Measurements from ENCODE around the gene TMEM119.

TMEM119 gene, protein sequence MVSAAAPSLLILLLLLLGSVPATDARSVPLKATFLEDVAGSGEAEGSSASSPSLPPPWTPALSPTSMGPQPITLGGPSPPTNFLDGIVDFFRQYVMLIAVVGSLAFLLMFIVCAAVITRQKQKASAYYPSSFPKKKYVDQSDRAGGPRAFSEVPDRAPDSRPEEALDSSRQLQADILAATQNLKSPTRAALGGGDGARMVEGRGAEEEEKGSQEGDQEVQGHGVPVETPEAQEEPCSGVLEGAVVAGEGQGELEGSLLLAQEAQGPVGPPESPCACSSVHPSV

GRCh38 chr12:108597559-108598471, at the start of gene TMEM119:
TSS of gene TMEM119 (minus strand) at chr12:108598084. CDS start at chr12:108592383, 5,701 bp downstream.
- no peak for DNase-seq (ENCODE audit: low read depth)

- no peak for DNase-seq (ENCODE audit: low read depth)
Measured at GRCh38 chr12:108646600-108647579, 49.0 kb upstream of the TMEM119 start.

DNA sequence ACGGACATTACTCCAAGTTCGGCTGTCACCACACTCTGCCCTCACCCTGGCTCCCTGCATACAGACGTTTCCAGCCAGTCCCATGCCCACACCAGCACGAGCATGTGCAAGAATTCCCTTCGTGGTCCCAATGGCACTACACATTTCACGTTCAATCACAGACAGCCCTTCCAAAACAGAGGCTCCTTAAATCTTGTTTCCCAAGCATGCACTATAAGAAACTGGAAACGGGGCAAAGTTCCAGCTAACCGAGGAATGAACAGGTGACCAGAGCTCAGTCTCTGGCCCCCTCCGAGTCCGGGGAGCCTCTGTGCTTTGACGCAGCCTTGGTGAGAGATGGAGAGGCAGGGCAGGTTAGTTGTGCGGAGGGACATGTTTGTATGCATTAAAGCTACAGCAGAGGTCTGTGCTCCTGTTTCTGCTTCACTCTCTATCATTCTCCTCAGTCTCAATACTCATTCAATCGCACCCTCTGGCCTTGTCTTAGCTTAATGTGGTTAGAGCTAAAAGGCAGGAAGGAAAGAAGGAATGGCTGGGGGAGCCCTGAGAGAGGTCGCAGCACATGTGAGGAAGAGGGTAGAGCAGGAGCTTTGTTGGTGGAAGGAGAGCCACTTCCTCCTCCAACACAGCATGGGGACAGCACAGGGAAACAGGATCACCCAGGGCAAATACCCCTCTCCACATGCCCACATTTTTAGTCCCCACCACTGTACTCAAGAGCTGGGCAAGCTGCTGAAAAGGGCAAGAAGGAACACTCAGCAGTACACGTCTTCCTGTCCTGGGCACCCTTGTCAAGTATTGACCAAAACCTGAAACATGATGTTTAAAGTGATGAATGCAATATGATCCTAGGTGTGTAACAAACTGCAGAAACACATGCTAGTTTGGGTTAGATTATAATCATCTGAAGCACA, 48.1 kb upstream of the TMEM119 start:
- no peak for DNase-seq (ENCODE audit: low read depth)

DNA sequence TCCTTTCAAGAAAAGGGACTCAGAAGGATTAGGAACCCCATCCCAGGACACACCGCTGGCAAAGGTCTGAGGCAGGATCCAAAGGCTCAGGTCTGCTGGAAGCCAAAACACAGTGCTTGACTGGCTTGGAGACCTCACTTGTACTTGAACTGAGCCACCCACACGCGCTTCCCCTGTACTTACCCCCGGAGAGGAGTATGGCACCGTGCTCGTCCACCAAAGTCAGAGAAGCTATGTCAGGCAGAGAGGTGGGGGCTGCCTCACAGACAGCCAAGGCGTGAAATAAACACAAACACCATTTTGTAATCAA, 46.9 kb upstream of the TMEM119 start:
- no peak for DNase-seq (ENCODE audit: low read depth)

- DNase-seq (ENCODE audit: low read depth) = no peak
Measured at GRCh38 chr12:108643941-108644810, 46.3 kb upstream of the TMEM119 start.

GRCh38 chr12:108642899-108643654, 45.2 kb upstream of the TMEM119 start:
- DNase-seq (ENCODE audit: low read depth) = no peak

DNA sequence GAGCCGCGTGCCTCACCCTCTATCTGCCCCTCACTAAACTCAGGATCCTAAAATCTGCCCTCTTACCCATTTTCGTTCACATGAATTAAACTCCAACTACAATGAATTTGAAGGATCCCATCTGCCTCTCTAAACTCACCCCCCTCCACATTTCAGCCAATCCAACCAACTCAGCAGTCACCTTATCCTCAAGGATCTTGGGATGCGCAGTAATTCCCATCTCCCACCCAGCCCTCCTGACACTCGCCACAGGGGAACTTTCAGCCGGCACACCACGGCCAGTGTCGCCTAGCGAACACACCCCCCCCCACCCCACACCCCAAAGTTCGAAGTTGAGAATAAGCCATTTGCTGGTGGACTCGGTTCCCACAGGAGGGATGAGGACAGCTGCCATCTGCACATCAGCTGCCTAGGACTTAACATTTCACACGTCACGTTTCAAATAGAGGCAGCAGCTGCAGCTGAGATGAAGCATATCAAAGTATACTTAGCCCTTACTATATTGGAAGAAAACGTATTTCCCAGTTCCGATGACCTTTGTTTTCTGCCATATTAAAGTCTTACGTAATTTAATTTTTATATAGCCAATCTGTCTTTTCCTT, 44.5 kb upstream of the TMEM119 start:
- no peak for DNase-seq (ENCODE audit: low read depth)

DNA sequence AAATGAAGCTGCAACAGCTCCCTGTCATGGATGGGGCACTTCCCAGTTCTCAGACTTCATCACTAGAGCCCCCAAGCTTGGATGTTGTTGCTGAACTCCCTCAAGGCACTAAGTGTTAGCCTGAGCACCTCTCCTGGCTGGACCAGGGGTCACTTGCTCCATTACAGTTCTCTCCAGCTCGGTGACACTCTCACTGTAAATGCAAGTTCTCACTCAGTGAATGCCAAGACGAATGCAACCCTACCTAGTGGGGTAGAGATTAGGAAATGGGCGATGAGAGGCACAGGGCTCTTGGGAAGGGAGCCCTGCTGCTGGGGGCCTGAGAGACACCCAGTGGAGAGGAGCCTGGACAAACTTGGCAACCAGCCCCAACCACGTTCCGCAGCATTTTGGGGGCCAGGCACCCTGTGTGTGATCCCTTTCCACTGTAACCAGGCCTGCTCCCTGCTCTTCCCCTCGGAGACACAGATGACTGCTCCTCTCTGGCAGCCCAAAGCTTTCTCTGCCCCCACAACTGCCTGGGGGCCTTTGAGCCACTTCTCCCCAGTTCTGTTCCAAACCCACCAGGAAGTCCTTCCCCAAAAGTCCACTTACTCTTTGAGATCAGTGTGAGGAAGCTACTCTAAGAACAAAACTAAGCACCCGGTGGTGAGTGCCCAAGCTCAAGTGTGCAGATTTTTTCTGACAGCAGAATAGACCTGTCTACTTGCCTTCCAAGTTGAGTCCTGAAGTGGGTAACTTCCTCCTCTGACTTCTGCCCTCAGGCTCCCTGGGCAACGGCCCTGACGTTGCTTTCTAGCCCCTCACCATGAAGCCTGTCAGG, 43.8 kb upstream of the TMEM119 start:
- DNase-seq (ENCODE audit: low read depth) = no peak

DNA sequence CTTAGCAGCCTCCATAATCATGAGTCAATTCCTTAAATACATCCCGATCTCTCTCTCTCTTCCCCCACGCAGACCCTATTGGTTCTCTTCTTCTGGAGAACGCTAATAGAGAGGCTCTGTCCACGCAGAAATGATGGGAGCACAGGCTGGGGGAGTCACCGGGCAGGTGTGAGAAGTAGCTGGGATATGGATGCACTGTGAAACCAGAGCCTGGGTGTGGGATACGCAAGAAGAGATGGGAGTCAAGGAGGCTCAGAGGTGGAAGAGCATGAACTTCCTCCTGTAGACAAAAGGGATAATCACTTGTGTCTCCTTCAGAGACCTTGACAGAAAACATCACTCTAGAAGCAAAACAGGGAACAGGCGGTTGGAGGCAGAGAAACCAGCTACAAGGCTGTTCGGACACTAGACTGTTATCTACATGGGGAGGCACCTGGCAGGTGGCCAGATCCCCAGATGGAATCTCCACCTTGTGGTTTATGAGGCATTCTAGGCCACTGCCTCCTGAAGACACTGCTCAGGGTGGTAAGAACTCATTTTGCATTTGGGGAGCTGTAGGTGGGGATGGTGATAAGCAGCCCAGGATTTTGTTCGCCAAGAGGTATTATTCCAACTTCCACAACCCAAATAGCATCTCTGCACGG, 43.0 kb upstream of the TMEM119 start:
- DNase-seq (ENCODE audit: low read depth) = no peak

- DNase-seq (ENCODE audit: low read depth) = no peak
Measured at GRCh38 chr12:108638997-108639822, 41.3 kb upstream of the TMEM119 start.

DNA sequence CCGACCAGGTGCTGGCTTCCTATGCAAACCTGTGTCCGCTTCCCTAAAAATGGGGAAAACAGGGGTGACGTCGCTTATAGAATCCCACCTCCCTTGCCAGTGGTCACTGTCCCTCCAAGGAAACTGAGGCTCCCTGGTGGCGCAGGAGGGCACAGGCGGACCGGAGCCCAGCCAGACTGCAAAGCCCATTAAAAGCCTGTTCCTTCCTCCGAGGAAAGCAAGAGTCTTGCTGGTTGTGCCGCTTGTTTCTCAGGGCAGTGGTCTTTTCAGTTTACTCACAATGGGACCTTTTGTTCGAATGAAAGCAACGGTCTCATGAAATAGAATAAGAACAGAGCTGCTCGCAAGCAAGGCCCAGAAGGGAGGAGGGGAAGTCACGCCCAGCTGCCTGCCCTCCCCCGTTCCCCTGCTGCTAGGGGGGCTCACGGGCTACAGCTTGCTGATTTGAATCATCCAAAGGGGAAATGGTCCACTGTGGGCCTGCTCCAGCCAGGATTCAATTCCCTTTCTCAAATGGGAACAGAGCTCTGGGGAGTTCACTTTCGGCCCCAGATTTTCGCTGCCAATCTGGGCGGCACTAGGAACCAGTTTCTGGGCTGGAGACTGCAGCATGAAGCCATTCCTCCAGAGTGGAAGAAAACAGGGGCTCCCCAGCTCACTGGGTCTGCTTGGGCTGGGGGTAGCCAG, 40.4 kb upstream of the TMEM119 start:
- DNase-seq (ENCODE audit: low read depth) = no peak

GRCh38 chr12:108637222-108637971, 39.5 kb upstream of the TMEM119 start:
- no peak for DNase-seq (ENCODE audit: low read depth)

GRCh38 chr12:108635997-108636808, 38.3 kb upstream of the TMEM119 start:
- DNase-seq (ENCODE audit: low read depth) = no peak

DNA sequence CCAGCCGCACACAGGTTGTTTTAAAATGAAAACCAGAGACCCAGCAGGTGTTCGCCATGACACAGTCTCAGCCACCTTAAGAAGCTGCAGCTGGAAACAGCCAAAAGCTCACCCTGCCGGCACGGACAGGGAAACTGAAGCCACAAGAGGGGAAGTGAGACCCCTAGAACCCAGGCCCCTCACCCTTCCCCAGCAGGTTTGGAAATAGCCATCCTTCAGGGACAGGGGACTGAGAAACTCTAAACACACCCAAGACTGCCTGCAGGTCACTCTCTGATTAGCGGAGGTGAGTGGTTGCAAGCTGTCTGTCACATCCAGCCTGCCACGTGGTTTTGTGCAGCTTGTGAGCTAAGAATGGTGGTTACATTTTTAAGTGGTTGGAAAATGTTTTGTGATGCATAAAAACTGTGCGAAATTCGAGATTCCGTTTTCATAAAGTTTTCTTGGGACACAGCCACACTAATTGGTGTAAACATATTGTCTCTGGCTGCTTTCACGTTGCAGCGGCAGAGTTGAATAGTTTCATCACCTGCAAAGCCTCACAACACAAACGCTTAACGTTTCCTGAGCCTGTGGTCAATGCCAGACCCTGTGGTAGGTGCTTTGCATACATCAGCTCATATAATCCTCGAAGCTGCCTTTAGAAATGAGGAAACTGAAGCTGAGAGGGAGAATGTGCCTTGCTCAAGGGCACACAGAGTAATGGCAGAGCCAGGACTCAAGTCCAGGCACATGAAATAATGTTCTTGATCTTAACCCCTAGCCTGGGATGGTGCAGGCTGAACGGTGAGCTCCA, 37.5 kb upstream of the TMEM119 start:
- DNase-seq (ENCODE audit: low read depth) = no peak

Data from activated T-cell treated with anti-CD3 and anti-CD28 coated beads for 1 hour (primary cell).